Measurements from ENCODE around the gene NRN1L. TPM values are rescaled to one million over a fixed set of nuclear protein-coding genes. Genes with fewer than 3 reads are reported as not detected.

The NRN1L gene
- total RNA-seq, 1 experiment from 2014 or later = 1.1 TPM

DNA sequence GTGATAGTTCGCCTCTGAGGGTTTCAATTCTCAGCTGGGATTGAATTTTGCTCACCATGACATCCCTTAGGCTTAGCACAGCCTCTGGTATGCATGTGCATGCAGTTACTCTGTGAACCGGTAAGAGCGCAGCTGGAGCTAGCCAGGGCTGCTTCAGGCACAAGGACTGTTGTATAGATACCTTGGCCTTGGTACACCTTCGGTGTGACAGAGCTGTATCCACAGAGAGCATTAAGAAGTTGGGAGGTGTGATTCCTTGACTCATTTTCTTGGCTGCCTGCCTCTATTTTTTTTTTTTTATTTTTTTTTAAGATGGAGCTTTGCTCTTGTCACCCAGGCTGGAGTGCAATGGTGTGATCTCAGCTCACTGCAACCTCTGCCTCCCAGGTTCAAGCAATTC, 40.2 kb upstream of the NRN1L start:
- peak overlapping the region; percentile 69 for H3K4me3 ChIP-seq (ENCODE audit: low read depth in 2 of 2, low read length in 2 of 2)
- BruUV-seq (replicated peaks) = no TSS peak
- ChIA-PET POLR2A (interaction anchor here (0.5 to 1.0 kb wide), 2 partner anchors 38 to 40 kb away, joined by 3 read pairs; partner anchors contain the start of gene RANBP10), CTCF (interaction anchor here (0.6 to 0.9 kb wide), 2 partner anchors 94 to 323 kb away, joined by 4 to 5 read pairs; no protein-coding TSS in a partner anchor)
- in situ Hi-C loops (cut with HindIII; ENCODE audit: low pct_unique_long_range_greater_than_20kb, low sequenced_read_pairs) = no loop called here
- no peak for DNase-seq (ENCODE audit: low read depth, low spot score)
- H3K27me3 ChIP-seq (ENCODE audit: control insufficient read depth, insufficient read depth, low read length) = no peaks in the 10 kb centered on the region
- peaks cover 26% of the 10 kb centered on the region for H3K4me1 ChIP-seq (ENCODE audit: control insufficient read depth, insufficient read depth, low read length)
- H3K27ac ChIP-seq (ENCODE audit: low read length) = peak overlapping the region; percentile 54; the same call in 1 of the 2 replicates
- intact Hi-C loops (cut with micrococcal nuclease; ENCODE audit: unreplicated experiment) = no loop called here
- TF ChIP-seq POLR2AphosphoS5 (IDR thresholded peaks at IDR 0.05; ENCODE audit: low read depth, low read length) = no peak
- TF ChIP-seq TCF7L2 (IDR thresholded peaks at IDR 0.05; ENCODE audit: low read depth, low read length) = no peak
- TF ChIP-seq, protein P1, sequence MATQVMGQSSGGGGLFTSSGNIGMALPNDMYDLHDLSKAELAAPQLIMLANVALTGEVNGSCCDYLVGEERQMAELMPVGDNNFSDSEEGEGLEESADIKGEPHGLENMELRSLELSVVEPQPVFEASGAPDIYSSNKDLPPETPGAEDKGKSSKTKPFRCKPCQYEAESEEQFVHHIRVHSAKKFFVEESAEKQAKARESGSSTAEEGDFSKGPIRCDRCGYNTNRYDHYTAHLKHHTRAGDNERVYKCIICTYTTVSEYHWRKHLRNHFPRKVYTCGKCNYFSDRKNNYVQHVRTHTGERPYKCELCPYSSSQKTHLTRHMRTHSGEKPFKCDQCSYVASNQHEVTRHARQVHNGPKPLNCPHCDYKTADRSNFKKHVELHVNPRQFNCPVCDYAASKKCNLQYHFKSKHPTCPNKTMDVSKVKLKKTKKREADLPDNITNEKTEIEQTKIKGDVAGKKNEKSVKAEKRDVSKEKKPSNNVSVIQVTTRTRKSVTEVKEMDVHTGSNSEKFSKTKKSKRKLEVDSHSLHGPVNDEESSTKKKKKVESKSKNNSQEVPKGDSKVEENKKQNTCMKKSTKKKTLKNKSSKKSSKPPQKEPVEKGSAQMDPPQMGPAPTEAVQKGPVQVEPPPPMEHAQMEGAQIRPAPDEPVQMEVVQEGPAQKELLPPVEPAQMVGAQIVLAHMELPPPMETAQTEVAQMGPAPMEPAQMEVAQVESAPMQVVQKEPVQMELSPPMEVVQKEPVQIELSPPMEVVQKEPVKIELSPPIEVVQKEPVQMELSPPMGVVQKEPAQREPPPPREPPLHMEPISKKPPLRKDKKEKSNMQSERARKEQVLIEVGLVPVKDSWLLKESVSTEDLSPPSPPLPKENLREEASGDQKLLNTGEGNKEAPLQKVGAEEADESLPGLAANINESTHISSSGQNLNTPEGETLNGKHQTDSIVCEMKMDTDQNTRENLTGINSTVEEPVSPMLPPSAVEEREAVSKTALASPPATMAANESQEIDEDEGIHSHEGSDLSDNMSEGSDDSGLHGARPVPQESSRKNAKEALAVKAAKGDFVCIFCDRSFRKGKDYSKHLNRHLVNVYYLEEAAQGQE (IDR thresholded peaks at IDR 0.05; ENCODE audit: insufficient read depth in 1 of 2, low read depth in 2 of 2, low read length in 1 of 2) = no peak
- TF ChIP-seq, protein P2, sequence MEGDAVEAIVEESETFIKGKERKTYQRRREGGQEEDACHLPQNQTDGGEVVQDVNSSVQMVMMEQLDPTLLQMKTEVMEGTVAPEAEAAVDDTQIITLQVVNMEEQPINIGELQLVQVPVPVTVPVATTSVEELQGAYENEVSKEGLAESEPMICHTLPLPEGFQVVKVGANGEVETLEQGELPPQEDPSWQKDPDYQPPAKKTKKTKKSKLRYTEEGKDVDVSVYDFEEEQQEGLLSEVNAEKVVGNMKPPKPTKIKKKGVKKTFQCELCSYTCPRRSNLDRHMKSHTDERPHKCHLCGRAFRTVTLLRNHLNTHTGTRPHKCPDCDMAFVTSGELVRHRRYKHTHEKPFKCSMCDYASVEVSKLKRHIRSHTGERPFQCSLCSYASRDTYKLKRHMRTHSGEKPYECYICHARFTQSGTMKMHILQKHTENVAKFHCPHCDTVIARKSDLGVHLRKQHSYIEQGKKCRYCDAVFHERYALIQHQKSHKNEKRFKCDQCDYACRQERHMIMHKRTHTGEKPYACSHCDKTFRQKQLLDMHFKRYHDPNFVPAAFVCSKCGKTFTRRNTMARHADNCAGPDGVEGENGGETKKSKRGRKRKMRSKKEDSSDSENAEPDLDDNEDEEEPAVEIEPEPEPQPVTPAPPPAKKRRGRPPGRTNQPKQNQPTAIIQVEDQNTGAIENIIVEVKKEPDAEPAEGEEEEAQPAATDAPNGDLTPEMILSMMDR (IDR thresholded peaks at IDR 0.05) = no peak
- no peak for TF ChIP-seq SIN3A (IDR thresholded peaks at IDR 0.05; ENCODE audit: borderline replicate concordance, insufficient read depth, low read depth, low read length)
- no peaks in the 10 kb centered on the region for H3K9me3 ChIP-seq (ENCODE audit: control insufficient read depth, insufficient read depth, low read depth, low read length)
- H3K36me3 ChIP-seq (ENCODE audit: control insufficient read depth, insufficient read depth, low read length) = no peaks in the 10 kb centered on the region; the same call in none of the 2 replicates
- no peak for ATAC-seq

DNA sequence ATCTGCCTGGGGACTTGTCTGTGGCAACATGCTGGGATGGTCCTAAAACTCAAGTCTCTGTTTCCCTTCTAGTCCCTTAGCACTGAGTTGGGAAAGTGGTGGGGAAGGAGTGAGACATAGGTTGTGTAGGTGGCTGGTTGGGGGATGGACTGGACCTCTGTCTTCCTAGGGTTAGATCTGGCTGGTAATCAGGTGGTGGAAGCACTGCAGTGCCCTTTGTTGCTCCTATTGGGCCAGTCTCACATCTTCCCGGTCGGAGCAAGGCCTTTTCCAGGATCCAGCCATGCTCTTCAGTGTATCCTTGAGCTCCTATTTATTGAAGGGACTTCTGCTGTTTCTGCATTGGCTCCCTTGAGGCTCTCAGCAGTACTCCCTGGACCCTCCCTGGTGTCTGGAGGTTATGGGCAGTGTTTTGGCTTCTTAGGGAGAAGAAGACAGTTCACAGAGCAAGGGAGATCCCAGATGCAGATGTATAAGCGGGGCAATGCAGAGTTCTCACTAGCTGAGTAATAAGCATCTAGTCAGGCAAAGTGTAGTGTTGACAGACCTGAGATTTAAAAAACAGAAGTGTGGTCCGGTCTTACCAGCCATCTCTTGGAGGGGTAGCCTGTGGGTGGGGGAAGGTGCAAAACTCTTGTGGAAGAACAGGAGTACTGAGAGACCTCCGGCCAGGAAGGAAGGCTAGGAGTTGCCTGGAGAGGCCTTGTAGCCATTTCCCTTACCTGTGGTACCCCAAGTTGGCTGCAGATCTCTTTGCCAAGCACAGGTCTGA, 39.2 kb upstream of the NRN1L start:
- peaks cover 26% of the 10 kb centered on the region for H3K4me1 ChIP-seq (ENCODE audit: control insufficient read depth, insufficient read depth, low read length)
- no peaks in the 10 kb centered on the region for H3K27me3 ChIP-seq (ENCODE audit: control insufficient read depth, insufficient read depth, low read length)
- H3K9me3 ChIP-seq (ENCODE audit: control insufficient read depth, insufficient read depth, low read depth, low read length) = no peaks in the 10 kb centered on the region
- H3K36me3 ChIP-seq (ENCODE audit: control insufficient read depth, insufficient read depth, low read length) = no peaks in the 10 kb centered on the region; the same call in none of the 2 replicates
- peak overlapping the region; percentile 85 to 92 for H3K4me3 ChIP-seq (ENCODE audit: low read depth in 2 of 2, low read length in 2 of 2)
- BruUV-seq (replicated peaks) = no TSS peak
- in situ Hi-C loops (cut with HindIII; ENCODE audit: low pct_unique_long_range_greater_than_20kb, low sequenced_read_pairs) = no loop called here
- no peak for DNase-seq (ENCODE audit: low read depth, low spot score)
- ATAC-seq = no peak
- TF ChIP-seq, protein P1 (IDR thresholded peaks at IDR 0.05; ENCODE audit: insufficient read depth in 1 of 2, low read depth in 2 of 2, low read length in 1 of 2) = no peak
- TF ChIP-seq TCF7L2 (IDR thresholded peaks at IDR 0.05; ENCODE audit: low read depth, low read length) = no peak
- intact Hi-C loops (cut with micrococcal nuclease; ENCODE audit: unreplicated experiment) = no loop called here
- CTCF ChIA-PET = interaction anchor here (0.5 to 0.9 kb wide), 2 partner anchors 29 to 32 kb away, joined by 3 read pairs; no protein-coding TSS in a partner anchor
- peak overlapping the region; percentile 93 for H3K27ac ChIP-seq (ENCODE audit: low read length)
- POLR2A ChIA-PET = interaction anchor here (1.0 kb wide), 1 partner anchor 39 kb away, joined by 3 read pairs; the partner anchor contains the start of gene RANBP10

Measured in Panc1 (cell line).